IMR-90 (cell line): ENCODE results near the gene PDLIM5. TPM values are rescaled to one million over a fixed set of nuclear protein-coding genes. Genes with fewer than 3 reads are reported as not detected.

Experiments used
- ATAC-seq: fragments of 200-7000 bp; cut with Tn5 transposase; 2 replicates; pipeline ENCODE4 v1.9.1; 2020; ENCODE audit warnings: low read depth, mild to moderate bottlenecking, moderate library complexity
- BruUV-seq: library from RNA; stranded (reverse); fragments of 400-500 nt; replicated peaks from 2 replicates; lab custom pipeline; 2021; lab: Mats Ljungman, UMichigan
- CTCF ChIA-PET: fragments of 300-600 bp; formaldehyde crosslinking; extraction: SDS; loops from one replicate; lab custom pipeline; 2021; ENCODE audit warnings: antibody characterized with exemption; lab: Yijun Ruan, JAX
- POLR2A ChIA-PET: fragments of 300-600 bp; sonication (Branson Sonifier 250); formaldehyde crosslinking; loops from one replicate; lab custom pipeline; 2022; ENCODE audit warnings: antibody characterized with exemption; ENCODE audit not compliant: unreplicated experiment; lab: Charles Lee
- DNase-seq: peaks from one replicate; pipeline ENCODE4 v3.0.0; 2013
- H2AFZ ChIP-seq: replicated peaks from 2 replicates; pipeline ENCODE3; 2013; ENCODE audit warnings: low read length, mild to moderate bottlenecking; ENCODE audit not compliant: poor library complexity
- H2AK5ac ChIP-seq: 2 replicates; pipeline ENCODE4 v1.6.1; 2013; ENCODE audit warnings: low read depth, low read length, inconsistent platforms
- H2AK9ac ChIP-seq: replicated peaks from 2 replicates; pipeline ENCODE3; 2013; ENCODE audit warnings: mild to moderate bottlenecking, low read depth, low read length, moderate library complexity; ENCODE audit not compliant: poor library complexity
- H2BK120ac ChIP-seq: 2 replicates; pipeline ENCODE4 v1.6.1; 2013; ENCODE audit warnings: low read depth, low read length, inconsistent platforms
- H2BK15ac ChIP-seq: 3 replicates; pipeline ENCODE4 v1.6.1; 2013; ENCODE audit warnings: low read depth, low read length, inconsistent platforms
- H2BK20ac ChIP-seq: 2 replicates; pipeline ENCODE4 v1.6.1; 2013; ENCODE audit warnings: low read depth, mild to moderate bottlenecking, inconsistent platforms, low read length, moderate library complexity
- H2BK5ac ChIP-seq: 2 replicates; pipeline ENCODE4 v1.6.1; 2013; ENCODE audit warnings: mild to moderate bottlenecking, low read depth, low read length, inconsistent platforms; ENCODE audit not compliant: poor library complexity, severe bottlenecking
- H3K14ac ChIP-seq: replicated peaks from 2 replicates; pipeline ENCODE4 v1.6.1; 2013; ENCODE audit warnings: low read depth, low read length, inconsistent platforms
- H3K18ac ChIP-seq: 2 replicates; pipeline ENCODE4 v1.6.1; 2013; ENCODE audit warnings: low read depth, low read length, control low read depth
- H3K23ac ChIP-seq: 2 replicates; pipeline ENCODE4 v1.6.1; 2013; ENCODE audit warnings: low read depth, low read length, inconsistent platforms
- H3K27ac ChIP-seq: 2 replicates; pipeline ENCODE4 v1.5.1; 2013; ENCODE audit warnings: mild to moderate bottlenecking, control low read depth, low read length; ENCODE audit not compliant: insufficient read depth
- H3K27me3 ChIP-seq: 2 replicates; pipeline ENCODE4 v1.6.1; 2013; ENCODE audit warnings: low read length; ENCODE audit not compliant: control insufficient read depth, insufficient read depth
- H3K36me3 ChIP-seq: 2 replicates; pipeline ENCODE4 v1.6.1; 2013; ENCODE audit warnings: low read length, mixed read lengths; ENCODE audit not compliant: control insufficient read depth, insufficient read depth
- H3K4ac ChIP-seq: 2 replicates; pipeline ENCODE4 v1.6.1; 2013; ENCODE audit warnings: low read depth, low read length, inconsistent platforms
- H3K4me1 ChIP-seq: 2 replicates; pipeline ENCODE4 v1.6.1; 2013; ENCODE audit warnings: low read length, mixed read lengths; ENCODE audit not compliant: control insufficient read depth, insufficient read depth
- H3K4me2 ChIP-seq: 2 replicates; pipeline ENCODE4 v1.6.1; 2013; ENCODE audit warnings: low read depth, mild to moderate bottlenecking, control low read depth, low read length, moderate library complexity
- H3K4me3 ChIP-seq: 2 replicates; pipeline ENCODE4 v1.5.1; 2013; ENCODE audit warnings: low read depth, mild to moderate bottlenecking, control low read depth, low read length, moderate library complexity; ENCODE audit not compliant: insufficient read depth
- H3K56ac ChIP-seq: 2 replicates; pipeline ENCODE4 v1.6.1; 2013; ENCODE audit warnings: low read length, inconsistent platforms; ENCODE audit not compliant: insufficient read depth; ENCODE audit errors: extremely low read depth
- H3K79me1 ChIP-seq, 2 experiments: 2 replicates each; pipeline ENCODE4 v1.6.1; 2013; ENCODE audit warnings: low read length in 2 of 2, inconsistent platforms in 1 of 2, low read depth in 1 of 2
- H3K9ac ChIP-seq: 2 replicates; pipeline ENCODE4 v1.6.1; 2013; ENCODE audit warnings: low read depth, low read length, control low read depth
- H3K9me1 ChIP-seq: 2 replicates; pipeline ENCODE4 v1.6.1; 2013; ENCODE audit warnings: low read length, inconsistent platforms; ENCODE audit not compliant: insufficient read depth
- H3K9me3 ChIP-seq: 2 replicates; pipeline ENCODE4 v1.6.1; 2013; ENCODE audit warnings: low read length; ENCODE audit not compliant: control insufficient read depth, insufficient read depth
- H4K20me1 ChIP-seq: 2 replicates; pipeline ENCODE4 v1.6.1; 2013; ENCODE audit warnings: low read length, inconsistent platforms; ENCODE audit not compliant: insufficient read depth
- H4K5ac ChIP-seq: 2 replicates; pipeline ENCODE4 v1.6.1; 2013; ENCODE audit warnings: mild to moderate bottlenecking, low read depth, low read length, control low read depth
- H4K8ac ChIP-seq, 2 experiments: 2 replicates each; pipeline ENCODE4 v1.6.1; 2013; ENCODE audit warnings: low read depth in 2 of 2, low read length in 2 of 2, control low read depth in 1 of 2, inconsistent platforms in 1 of 2
- H4K91ac ChIP-seq: 2 replicates; pipeline ENCODE4 v1.6.1; 2013; ENCODE audit warnings: low read depth, low read length, inconsistent platforms; ENCODE audit not compliant: insufficient read depth
- CEBPB ChIP-seq: IDR thresholded peaks from 2 replicates; pipeline ENCODE4 v1.6.1; 2012; ENCODE audit warnings: low read depth, low read length, improper control_type of control experiment
- ELK1 ChIP-seq: fragments of 150-350 bp; IDR thresholded peaks from 2 replicates; pipeline ENCODE4 v1.6.1; 2016; ENCODE audit warnings: low read depth, mild to moderate bottlenecking, low read length, moderate library complexity, borderline replicate concordance
- MXI1 ChIP-seq: IDR thresholded peaks from 2 replicates; pipeline ENCODE4 v1.6.1; 2012; ENCODE audit warnings: low read depth, mild to moderate bottlenecking, low read length, moderate library complexity, borderline replicate concordance
- WGBS, 2 experiments: methylation state at CpG; one replicate each; pipeline versions ENCODE4 v1.1.5 to v1.1.7; 2013; ENCODE audit warnings: missing lambda C conversion rate in 2 of 2; ENCODE audit not compliant: insufficient read length in 1 of 2; ENCODE audit errors: extremely low coverage in 2 of 2; 5-methylcytosine and 5-hydroxymethylcytosine counted together
- dilution Hi-C: fragments of 300-500 bp; cut with HindIII; formaldehyde crosslinking; loops from one replicate; pipeline ENCODE4 v1.14.3; 2018; ENCODE audit warnings: low sequenced_read_pairs; ENCODE audit not compliant: unreplicated experiment
- in situ Hi-C: fragments of 300-500 bp; cut with MboI; formaldehyde crosslinking; loops from 3 replicates; pipeline ENCODE4 v1.14.3; 2019; ENCODE audit warnings: low sequenced_read_pairs, inconsistent platforms, mixed read lengths
- intact Hi-C: fragments of 100-400 bp; cut with micrococcal nuclease; formaldehyde crosslinking; loops from 2 replicates; pipeline ENCODE4 v1.10.0; 2022
- polyA plus RNA-seq, 3 experiments: library from polyadenylated mRNA; depleted of rRNA; stranded (reverse); fragments of >200 nt; gene quantifications; 2 replicates each; pipeline ENCODE4 v1.2.3, GENCODE V29; 2012; ENCODE audit warnings: low replicate concordance in 1 of 3
- total RNA-seq: library from RNA; depleted of rRNA; stranded (reverse); fragments of >200 nt; gene quantifications from 2 replicates; pipeline ENCODE4 v1.2.3, GENCODE V29; 2012

The PDLIM5 gene
- total and polyA plus RNA-seq, 2 of the 4 experiments (the other 2 are of a cell fraction) = 96.5 to 188 TPM

- H2BK5ac ChIP-seq = no peak overlapping the region
- no CpG with 5 or more reads among the region's 2 CpGs for WGBS, 2 experiments
- no peak overlapping the region for H3K4ac ChIP-seq
- H3K27me3 ChIP-seq = no peaks in the 10 kb centered on the region
- no peak overlapping the region for H2AK9ac ChIP-seq
- H3K4me1 ChIP-seq = peaks cover 2% of the 10 kb centered on the region; the same call in 1 of the 2 replicates
- ATAC-seq (no peak), DNase-seq (no peak)
- no peak overlapping the region for H3K4me3 ChIP-seq
- H3K9me1 ChIP-seq = peaks cover 3% of the 10 kb centered on the region; the same call in 1 of the 2 replicates
- no peaks in the 10 kb centered on the region for H4K20me1 ChIP-seq
- no peak overlapping the region for H3K18ac ChIP-seq
- H4K5ac ChIP-seq = no peak overlapping the region
- H3K23ac ChIP-seq = no peak overlapping the region
- H4K91ac ChIP-seq = no peak overlapping the region
- H4K8ac ChIP-seq = no peak overlapping the region
- no peak overlapping the region for H3K56ac ChIP-seq
- dilution Hi-C loops = no loop called here
- ChIA-PET POLR2A (no interaction called here), CTCF (no interaction called here)
- TF ChIP-seq MXI1 = no peak
- TF ChIP-seq ELK1 = no peak
- no peak for TF ChIP-seq CEBPB
- H2AFZ ChIP-seq = no peak overlapping the region
- H3K4me2 ChIP-seq = no peak overlapping the region
- H2BK15ac ChIP-seq = no peak overlapping the region
- BruUV-seq = no TSS peak
- no peaks in the 10 kb centered on the region for H3K79me1 ChIP-seq
- no peak overlapping the region for H2AK5ac ChIP-seq
- in situ Hi-C loops = no loop called here
- H2BK20ac ChIP-seq = no peak overlapping the region
- H3K36me3 ChIP-seq = no peaks in the 10 kb centered on the region
- intact Hi-C loops = no loop called here
- H3K27ac ChIP-seq = no peak overlapping the region
- no peaks in the 10 kb centered on the region for H3K9me3 ChIP-seq
- H3K14ac ChIP-seq = no peak overlapping the region
- no peak overlapping the region for H2BK120ac ChIP-seq
- H3K9ac ChIP-seq = no peak overlapping the region
These were observed 222.2 kb downstream of the PDLIM5 start for GRCh38 chr4:94673961-94674360.
